ENCODE results near the gene SMARCA2.

Gene SMARCA2

GRCh38 chr9:1982074-1982473 lies 33.1 kb upstream of the SMARCA2 start:
- Histone ChIP-seq H3K9me2 (replicated peaks; ENCODE audit: low read depth, low read length) (no peaks in the 10 kb centered on the region), H3K4me1 (ENCODE audit: insufficient read depth, low read length, poor library complexity, severe bottlenecking) (no peaks in the 10 kb centered on the region), H3K27me3 (ENCODE audit: insufficient read depth, low read length, poor library complexity, severe bottlenecking) (no peaks in the 10 kb centered on the region), H3K9me3 (ENCODE audit: insufficient read depth, low read depth, low read length) (no peaks in the 10 kb centered on the region), H3K79me2 (ENCODE audit: insufficient read depth, low read length) (no peaks in the 10 kb centered on the region), H3K4me2 (ENCODE audit: low read depth, low read length, poor library complexity, severe bottlenecking) (no peak overlapping the region), H3K9ac (ENCODE audit: low read depth, low read length, poor library complexity, severe bottlenecking) (no peak overlapping the region), H2AFZ (ENCODE audit: low read length) (no peak overlapping the region), H3K36me3 (ENCODE audit: insufficient read depth, low read length) (no peaks in the 10 kb centered on the region), H3K4me3 (ENCODE audit: low read length, poor library complexity, severe bottlenecking) (no peak overlapping the region), H3F3A (ENCODE audit: low read depth) (no peaks in the 10 kb centered on the region), H4K20me1 (ENCODE audit: insufficient read depth, low read length, poor library complexity, severe bottlenecking) (no peaks in the 10 kb centered on the region)
- TF ChIP-seq EZH2phosphoT487 (IDR thresholded peaks at IDR 0.05; ENCODE audit: borderline replicate concordance): no peak
- TF ChIP-seq CTCF (conservative IDR thresholded peaks at IDR 0.05; ENCODE audit: low read length): no peak

- H2AFZ ChIP-seq (ENCODE audit: low read length): no peak overlapping the region
- H3K36me3 ChIP-seq (ENCODE audit: insufficient read depth, low read length): no peaks in the 10 kb centered on the region
- no peaks in the 10 kb centered on the region for H3K79me2 ChIP-seq (ENCODE audit: insufficient read depth, low read length)
- no peak overlapping the region for H3K9ac ChIP-seq (ENCODE audit: low read depth, low read length, poor library complexity, severe bottlenecking)
- TF ChIP-seq EZH2phosphoT487 (IDR thresholded peaks at IDR 0.05; ENCODE audit: borderline replicate concordance) (no peak), CTCF (conservative IDR thresholded peaks at IDR 0.05; ENCODE audit: low read length) (no peak)
- H3K4me1 ChIP-seq (ENCODE audit: insufficient read depth, low read length, poor library complexity, severe bottlenecking): no peaks in the 10 kb centered on the region
- no peaks in the 10 kb centered on the region for H4K20me1 ChIP-seq (ENCODE audit: insufficient read depth, low read length, poor library complexity, severe bottlenecking)
- no peaks in the 10 kb centered on the region for H3K27me3 ChIP-seq (ENCODE audit: insufficient read depth, low read length, poor library complexity, severe bottlenecking)
- H3K9me3 ChIP-seq (ENCODE audit: insufficient read depth, low read depth, low read length): no peaks in the 10 kb centered on the region
- no peak overlapping the region for H3K4me2 ChIP-seq (ENCODE audit: low read depth, low read length, poor library complexity, severe bottlenecking)
- no peaks in the 10 kb centered on the region for H3F3A ChIP-seq (ENCODE audit: low read depth)
- no peaks in the 10 kb centered on the region for H3K9me2 ChIP-seq (replicated peaks; ENCODE audit: low read depth, low read length)
- no peak overlapping the region for H3K4me3 ChIP-seq (ENCODE audit: low read length, poor library complexity, severe bottlenecking)
These were observed 28.8 kb upstream of the SMARCA2 start for GRCh38 chr9:1986341-1986740.

GRCh38 chr9:1989500-1989899 lies 25.6 kb upstream of the SMARCA2 start:
- Histone ChIP-seq H3F3A (ENCODE audit: low read depth) (no peaks in the 10 kb centered on the region), H3K4me2 (ENCODE audit: low read depth, low read length, poor library complexity, severe bottlenecking) (no peak overlapping the region), H3K36me3 (ENCODE audit: insufficient read depth, low read length) (no peaks in the 10 kb centered on the region), H3K9me2 (replicated peaks; ENCODE audit: low read depth, low read length) (no peaks in the 10 kb centered on the region), H2AFZ (ENCODE audit: low read length) (no peak overlapping the region), H4K20me1 (ENCODE audit: insufficient read depth, low read length, poor library complexity, severe bottlenecking) (no peaks in the 10 kb centered on the region), H3K27me3 (ENCODE audit: insufficient read depth, low read length, poor library complexity, severe bottlenecking) (no peaks in the 10 kb centered on the region), H3K9ac (ENCODE audit: low read depth, low read length, poor library complexity, severe bottlenecking) (no peak overlapping the region), H3K4me3 (ENCODE audit: low read length, poor library complexity, severe bottlenecking) (no peak overlapping the region), H3K4me1 (ENCODE audit: insufficient read depth, low read length, poor library complexity, severe bottlenecking) (no peaks in the 10 kb centered on the region), H3K9me3 (ENCODE audit: insufficient read depth, low read depth, low read length) (no peaks in the 10 kb centered on the region), H3K79me2 (ENCODE audit: insufficient read depth, low read length) (no peaks in the 10 kb centered on the region)
- no peak for TF ChIP-seq CTCF (conservative IDR thresholded peaks at IDR 0.05; ENCODE audit: low read length)
- no peak for TF ChIP-seq EZH2phosphoT487 (IDR thresholded peaks at IDR 0.05; ENCODE audit: borderline replicate concordance)
